PC-3 (cell line): Measurements from ENCODE around the gene CCNL1. TPM values are rescaled to one million over a fixed set of nuclear protein-coding genes. Genes with fewer than 3 reads are reported as not detected.
"Not testable (repeated sequence)": the region's sequence is repeated elsewhere in the genome, so short reads cannot be mapped to it uniquely, and the experiment has no call there.

Source experiments
- ATAC-seq: fragments of 200-7000 bp; cut with Tn5 transposase; 2 replicates; pipeline ENCODE4 v1.9.1; 2020; ENCODE audit warnings: mild to moderate bottlenecking, moderate library complexity
- BruUV-seq: library from RNA; stranded (reverse); fragments of 400-500 nt; replicated peaks from 2 replicates; lab custom pipeline; 2021; lab: Mats Ljungman, UMichigan
- CTCF ChIA-PET: fragments of 300-600 bp; sonication (Branson Sonifier 250); formaldehyde crosslinking; loops from one replicate; lab custom pipeline; 2022; ENCODE audit warnings: antibody characterized with exemption; lab: Charles Lee
- POLR2A ChIA-PET: fragments of 300-600 bp; sonication (Branson Sonifier 250); formaldehyde crosslinking; loops from one replicate; lab custom pipeline; 2022; ENCODE audit warnings: antibody characterized with exemption; ENCODE audit not compliant: unreplicated experiment; lab: Charles Lee
- DNase-seq: peaks from one replicate; pipeline ENCODE4 v3.0.0-alpha.2; 2015
- H2AFZ ChIP-seq: fragments of 300-600 bp; sonication (generic); 2 replicates; pipeline ENCODE4 v1.6.0; 2016; ENCODE audit warnings: antibody characterized with exemption, low read length
- H3F3A ChIP-seq: fragments of 300-600 bp; sonication (generic); one replicate; pipeline ENCODE4 v1.6.0; 2017; ENCODE audit warnings: antibody characterized with exemption, low read length, control low read depth, mild to moderate bottlenecking; ENCODE audit not compliant: unreplicated experiment
- H3K27ac ChIP-seq: fragments of 300-600 bp; sonication (generic); 2 replicates; pipeline ENCODE4 v1.5.1; 2016; ENCODE audit warnings: mild to moderate bottlenecking, low read length
- H3K27me3 ChIP-seq: fragments of 300-600 bp; sonication (generic); 2 replicates; pipeline ENCODE4 v1.6.1; 2016; ENCODE audit warnings: low read length, mixed read lengths
- H3K36me3 ChIP-seq: fragments of 300-600 bp; sonication (generic); 2 replicates; pipeline ENCODE4 v1.6.1; 2016; ENCODE audit warnings: low read depth, mixed run types, low read length, mixed read lengths
- H3K4me1 ChIP-seq: fragments of 300-600 bp; sonication (generic); 2 replicates; pipeline ENCODE4 v1.5.1; 2016; ENCODE audit warnings: low read length; ENCODE audit not compliant: insufficient read depth
- H3K4me2 ChIP-seq: fragments of 300-600 bp; sonication (generic); 2 replicates; pipeline ENCODE4 v1.6.0; 2016; ENCODE audit warnings: low read length
- H3K4me3 ChIP-seq: fragments of 300-600 bp; sonication (generic); 2 replicates; pipeline ENCODE4 v1.5.1; 2016; ENCODE audit warnings: mild to moderate bottlenecking, low read length, mixed read lengths
- H3K79me2 ChIP-seq: fragments of 300-600 bp; sonication (generic); 2 replicates; pipeline ENCODE4 v1.6.1; 2017; ENCODE audit warnings: low read length, mixed read lengths
- H3K9ac ChIP-seq: fragments of 300-600 bp; sonication (generic); 2 replicates; pipeline ENCODE4 v1.6.0; 2016; ENCODE audit warnings: mild to moderate bottlenecking, low read length
- H3K9me2 ChIP-seq: fragments of 300-600 bp; sonication (generic); replicated peaks from 2 replicates; pipeline ENCODE4 v1.6.1; 2016; ENCODE audit warnings: mixed run types, low read length, mixed read lengths
- H3K9me3 ChIP-seq: fragments of 300-600 bp; sonication (generic); 2 replicates; pipeline ENCODE4 v1.6.1; 2016; ENCODE audit warnings: low read length, mixed read lengths
- H4K20me1 ChIP-seq: fragments of 300-600 bp; sonication (generic); 2 replicates; pipeline ENCODE4 v1.6.1; 2016; ENCODE audit warnings: low read length, mixed read lengths
- CTCF ChIP-seq: fragments of 300-600 bp; sonication (generic); conservative IDR thresholded peaks from 2 replicates; pipeline ENCODE4 v1.5.1; 2017; ENCODE audit warnings: antibody characterized with exemption, low read depth, mild to moderate bottlenecking, low read length
- EZH2 ChIP-seq: fragments of 300-600 bp; sonication (generic); IDR thresholded peaks from one replicate; pipeline ENCODE4 v1.6.1; 2017; ENCODE audit warnings: antibody characterized with exemption, mild to moderate bottlenecking, low read length; ENCODE audit not compliant: unreplicated experiment
- EZH2phosphoT487 ChIP-seq: fragments of 300-600 bp; sonication (generic); IDR thresholded peaks from 2 replicates; pipeline ENCODE4 v1.6.1; 2018; ENCODE audit warnings: mild to moderate bottlenecking, antibody characterized with exemption, low read length, borderline replicate concordance
- intact Hi-C: fragments of 100-400 bp; cut with micrococcal nuclease; formaldehyde crosslinking; loops from 2 replicates; pipeline ENCODE4 v1.9.0; 2023
- total RNA-seq: library from RNA; depleted of rRNA; stranded (reverse); fragments of >200 nt; gene quantifications from 2 replicates; pipeline ENCODE4 v1.2.3, GENCODE V29; 2014

CCNL1 gene
- total RNA-seq, 1 experiment from 2014 or later, result 231 TPM

GRCh38 chr3:157179365-157179803 lies 19.4 kb upstream of the CCNL1 start:
- peaks cover 10% of the 10 kb centered on the region; the same call in 1 of the 2 replicates for H3K4me1 ChIP-seq
- intact Hi-C loops, result no loop called here
- no peak for TF ChIP-seq EZH2
- TF ChIP-seq CTCF, result no peak
- no peak for TF ChIP-seq EZH2phosphoT487
- no TSS peak for BruUV-seq
- no peaks in the 10 kb centered on the region for H4K20me1 ChIP-seq
- H3K36me3 ChIP-seq, result no peaks in the 10 kb centered on the region
- H3K27ac ChIP-seq, result no peak overlapping the region
- H3K27me3 ChIP-seq, result no peaks in the 10 kb centered on the region
- H3K9me3 ChIP-seq, result no peaks in the 10 kb centered on the region
- ChIA-PET POLR2A (interaction anchor here (0.5 kb wide), 1 partner anchor 73 kb away, joined by 4 read pairs; no protein-coding TSS in a partner anchor), CTCF (no interaction called here)
- H3K9me2 ChIP-seq, result no peaks in the 10 kb centered on the region
- ATAC-seq, result no peak
- peaks cover 25% of the 10 kb centered on the region for H3K79me2 ChIP-seq
- H3K4me3 ChIP-seq, result no peak overlapping the region
- H3K4me2 ChIP-seq, result no peak overlapping the region
- DNase-seq, result no peak
- no peak overlapping the region for H2AFZ ChIP-seq
- H3F3A ChIP-seq, result no peaks in the 10 kb centered on the region
- H3K9ac ChIP-seq, result no peak overlapping the region

- H3K36me3 ChIP-seq, H4K20me1 ChIP-seq, H2AFZ ChIP-seq, H3K4me3 ChIP-seq, POLR2A ChIA-PET, H3K27me3 ChIP-seq, H3K4me2 ChIP-seq, BruUV-seq, CTCF ChIA-PET, H3K9me2 ChIP-seq, ATAC-seq, DNase-seq, H3F3A ChIP-seq, H3K9me3 ChIP-seq, intact Hi-C loops, H3K9ac ChIP-seq, H3K27ac ChIP-seq: not testable (repeated sequence)
- Histone ChIP-seq H3K79me2 (peaks cover 25% of the 10 kb centered on the region), H3K4me1 (peaks cover 15% of the 10 kb centered on the region)
Measured at GRCh38 chr3:157178503-157179364, 18.8 kb upstream of the CCNL1 start.

- H3F3A ChIP-seq, H3K4me2 ChIP-seq, H2AFZ ChIP-seq, DNase-seq, H3K4me3 ChIP-seq, H4K20me1 ChIP-seq, H3K36me3 ChIP-seq, H3K27me3 ChIP-seq, H3K9ac ChIP-seq, H3K27ac ChIP-seq, intact Hi-C loops, H3K9me2 ChIP-seq, ATAC-seq, POLR2A ChIA-PET, H3K9me3 ChIP-seq, CTCF ChIA-PET, BruUV-seq: not testable (repeated sequence)
- Histone ChIP-seq H3K4me1 (peaks cover 15% of the 10 kb centered on the region), H3K79me2 (peaks cover 25% of the 10 kb centered on the region)
Measured at GRCh38 chr3:157177801-157178453, 18.0 kb upstream of the CCNL1 start.
